ENCODE data around the gene TNS1. TPM values are rescaled to one million over a fixed set of nuclear protein-coding genes. Genes with fewer than 3 reads are reported as not detected.

The TNS1 gene
- total RNA-seq, 1 donor from 2014 or later = 227 TPM

DNA sequence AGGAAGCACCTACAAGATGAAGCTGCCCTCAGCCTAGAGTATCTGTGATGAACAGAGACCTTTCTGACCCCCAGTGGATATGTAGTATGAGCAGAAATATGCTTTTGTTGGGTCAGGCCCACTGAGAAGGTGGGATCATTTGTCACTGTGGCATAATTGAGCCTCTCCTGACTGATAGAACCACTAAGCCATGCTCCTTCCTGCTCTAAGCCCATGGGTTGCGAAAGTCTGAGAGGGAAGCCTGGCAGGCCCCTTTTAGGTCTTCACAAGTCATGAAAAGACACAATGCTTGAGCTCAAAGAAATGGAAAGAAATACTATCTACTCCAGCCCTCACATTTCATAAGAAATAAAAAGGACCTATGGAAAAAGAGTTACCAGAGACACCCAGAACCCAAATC, 127.7 kb downstream of the TNS1 start:
- H3K9me3 Mint-ChIP-seq (ENCODE audit: low read depth) = no peaks in the 10 kb centered on the region
- TF ChIP-seq, protein P1, sequence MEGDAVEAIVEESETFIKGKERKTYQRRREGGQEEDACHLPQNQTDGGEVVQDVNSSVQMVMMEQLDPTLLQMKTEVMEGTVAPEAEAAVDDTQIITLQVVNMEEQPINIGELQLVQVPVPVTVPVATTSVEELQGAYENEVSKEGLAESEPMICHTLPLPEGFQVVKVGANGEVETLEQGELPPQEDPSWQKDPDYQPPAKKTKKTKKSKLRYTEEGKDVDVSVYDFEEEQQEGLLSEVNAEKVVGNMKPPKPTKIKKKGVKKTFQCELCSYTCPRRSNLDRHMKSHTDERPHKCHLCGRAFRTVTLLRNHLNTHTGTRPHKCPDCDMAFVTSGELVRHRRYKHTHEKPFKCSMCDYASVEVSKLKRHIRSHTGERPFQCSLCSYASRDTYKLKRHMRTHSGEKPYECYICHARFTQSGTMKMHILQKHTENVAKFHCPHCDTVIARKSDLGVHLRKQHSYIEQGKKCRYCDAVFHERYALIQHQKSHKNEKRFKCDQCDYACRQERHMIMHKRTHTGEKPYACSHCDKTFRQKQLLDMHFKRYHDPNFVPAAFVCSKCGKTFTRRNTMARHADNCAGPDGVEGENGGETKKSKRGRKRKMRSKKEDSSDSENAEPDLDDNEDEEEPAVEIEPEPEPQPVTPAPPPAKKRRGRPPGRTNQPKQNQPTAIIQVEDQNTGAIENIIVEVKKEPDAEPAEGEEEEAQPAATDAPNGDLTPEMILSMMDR (IDR thresholded peaks at IDR 0.05) = no peak
- H3K4me1 Mint-ChIP-seq (ENCODE audit: low read depth) = peaks cover 7% of the 10 kb centered on the region
- H3K36me3 Mint-ChIP-seq (ENCODE audit: low read depth) = peaks cover 42% of the 10 kb centered on the region
- no peaks in the 10 kb centered on the region for H3K27me3 Mint-ChIP-seq (ENCODE audit: low read depth)
- H3K4me3 Mint-ChIP-seq (ENCODE audit: unreplicated experiment) = no peak overlapping the region
- no peak for DNase-seq (ENCODE audit: low spot score)
- H3K27ac Mint-ChIP-seq (ENCODE audit: unreplicated experiment) = peak overlapping the region; percentile 78

DNA sequence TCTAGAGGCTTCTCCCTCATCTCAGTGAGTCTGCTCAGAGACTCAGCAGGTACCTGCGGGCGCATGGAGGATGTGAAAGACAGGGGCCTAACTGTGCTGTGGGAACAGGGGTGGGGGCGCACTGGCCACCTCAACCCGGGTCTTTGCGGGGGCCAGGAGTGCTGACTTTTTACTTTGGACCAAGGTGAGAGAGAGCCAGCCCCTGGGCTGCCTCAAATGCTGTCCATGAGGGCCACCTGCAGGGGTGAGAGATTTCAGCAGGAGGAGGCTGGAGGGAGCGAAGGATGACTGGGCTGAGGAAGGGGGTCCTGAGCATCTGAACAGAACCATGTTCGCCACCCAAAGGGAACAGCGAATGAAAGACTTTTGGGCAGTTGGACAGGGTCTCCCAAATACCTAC, 129.4 kb downstream of the TNS1 start:
- H3K9me3 Mint-ChIP-seq (ENCODE audit: low read depth) = no peaks in the 10 kb centered on the region
- TF ChIP-seq, protein P1 (IDR thresholded peaks at IDR 0.05) = no peak
- H3K4me1 Mint-ChIP-seq (ENCODE audit: low read depth) = peaks cover 9% of the 10 kb centered on the region
- H3K27me3 Mint-ChIP-seq (ENCODE audit: low read depth) = no peaks in the 10 kb centered on the region
- H3K36me3 Mint-ChIP-seq (ENCODE audit: low read depth) = peaks cover 43% of the 10 kb centered on the region
- H3K27ac Mint-ChIP-seq (ENCODE audit: unreplicated experiment) = peak overlapping the region; percentile 76
- no peak for DNase-seq (ENCODE audit: low spot score)
- H3K4me3 Mint-ChIP-seq (ENCODE audit: unreplicated experiment) = no peak overlapping the region

DNA sequence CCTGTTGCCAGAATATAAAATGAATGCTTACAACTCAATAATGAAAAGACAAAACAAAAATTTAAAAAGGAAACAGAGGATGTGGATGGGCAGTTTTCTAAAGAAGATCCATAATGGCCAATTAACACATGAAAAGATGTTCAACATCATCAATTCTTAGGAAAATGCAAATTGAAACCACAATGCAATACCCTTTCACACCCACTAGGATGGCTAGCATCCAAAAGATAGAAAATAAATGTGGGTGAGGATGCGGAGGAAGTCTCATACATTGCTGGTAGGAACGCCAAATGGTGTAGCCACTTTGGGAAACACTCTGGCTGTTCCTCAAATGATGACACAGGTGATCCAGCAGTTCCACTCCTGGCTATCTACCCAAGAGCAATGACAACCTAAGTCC, 130.5 kb downstream of the TNS1 start:
- Mint-ChIP-seq H3K27me3 (ENCODE audit: low read depth) (no peaks in the 10 kb centered on the region), H3K4me3 (ENCODE audit: unreplicated experiment) (no peak overlapping the region), H3K36me3 (ENCODE audit: low read depth) (peaks cover 47% of the 10 kb centered on the region), H3K4me1 (ENCODE audit: low read depth) (peaks cover 9% of the 10 kb centered on the region), H3K9me3 (ENCODE audit: low read depth) (no peaks in the 10 kb centered on the region), H3K27ac (ENCODE audit: unreplicated experiment) (no peak overlapping the region)
- DNase-seq (ENCODE audit: low spot score) = no peak
- TF ChIP-seq, protein P1 (IDR thresholded peaks at IDR 0.05) = peak; percentile 38

DNA sequence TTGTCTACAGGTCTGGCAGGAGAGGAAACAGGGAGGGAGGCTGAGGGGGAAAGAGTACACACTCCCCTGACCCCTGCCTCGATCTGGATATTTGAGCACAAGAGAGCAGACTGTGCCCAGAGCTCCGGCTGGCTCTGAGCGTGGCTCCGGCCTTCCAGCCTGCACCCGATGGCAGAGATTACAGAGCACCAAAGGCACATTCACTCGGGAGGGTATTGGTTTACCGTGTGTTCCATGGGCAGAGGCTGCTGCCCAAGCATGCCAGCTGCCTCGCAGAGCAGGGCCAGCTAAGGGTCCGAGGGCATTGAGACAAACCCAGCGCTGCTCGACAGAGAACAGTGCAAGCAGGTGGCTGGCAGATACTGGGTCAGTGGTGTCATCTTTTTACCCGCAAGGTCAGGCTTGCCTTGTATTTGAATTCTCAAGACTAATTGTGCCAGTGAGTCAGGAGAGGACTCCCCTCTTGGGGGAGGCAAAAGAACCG, 132.2 kb downstream of the TNS1 start:
- peaks cover 6% of the 10 kb centered on the region for H3K4me1 Mint-ChIP-seq (ENCODE audit: low read depth)
- H3K27ac Mint-ChIP-seq (ENCODE audit: unreplicated experiment) = peak overlapping the region; percentile 27
- no peak for DNase-seq (ENCODE audit: low spot score)
- H3K27me3 Mint-ChIP-seq (ENCODE audit: low read depth) = no peaks in the 10 kb centered on the region
- TF ChIP-seq, protein P1 (IDR thresholded peaks at IDR 0.05) = no peak
- H3K4me3 Mint-ChIP-seq (ENCODE audit: unreplicated experiment) = no peak overlapping the region
- H3K9me3 Mint-ChIP-seq (ENCODE audit: low read depth) = no peaks in the 10 kb centered on the region
- H3K36me3 Mint-ChIP-seq (ENCODE audit: low read depth) = peaks cover 40% of the 10 kb centered on the region

DNA sequence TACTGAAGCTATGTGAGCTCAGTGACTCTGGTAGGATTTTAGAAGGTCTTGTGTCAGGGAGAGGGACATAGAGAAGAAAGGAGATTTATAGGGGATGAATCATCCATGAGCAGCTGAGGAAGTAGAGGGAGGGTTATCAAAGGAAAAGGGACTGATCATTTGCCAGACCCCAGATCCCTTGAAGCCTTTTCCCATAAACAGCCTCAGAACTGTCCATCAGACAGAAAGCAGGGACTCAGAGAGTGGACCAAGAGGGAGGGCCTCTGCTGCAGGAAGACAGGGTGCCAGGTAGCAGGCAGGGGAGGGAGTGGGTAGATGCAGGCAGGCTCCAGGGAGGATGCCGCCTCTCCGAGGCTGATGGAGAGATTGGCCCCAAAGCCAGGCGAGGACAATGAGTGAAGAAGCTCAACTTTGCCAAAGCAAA, 133.9 kb downstream of the TNS1 start:
- Mint-ChIP-seq H3K27me3 (ENCODE audit: low read depth) (no peaks in the 10 kb centered on the region), H3K4me3 (ENCODE audit: unreplicated experiment) (no peak overlapping the region), H3K9me3 (ENCODE audit: low read depth) (no peaks in the 10 kb centered on the region), H3K27ac (ENCODE audit: unreplicated experiment) (peak overlapping the region; percentile 81), H3K4me1 (ENCODE audit: low read depth) (peaks cover 12% of the 10 kb centered on the region), H3K36me3 (ENCODE audit: low read depth) (peaks cover 46% of the 10 kb centered on the region)
- no peak for DNase-seq (ENCODE audit: low spot score)
- TF ChIP-seq, protein P1 (IDR thresholded peaks at IDR 0.05) = no peak
